B cell (primary cell): ENCODE data around the gene ZNF285.

Experiments used
- CTCF ChIP-seq: fragments of 200-600 bp; IDR thresholded peaks from one replicate; pipeline ENCODE4 v1.8.0; 2022; ENCODE audit warnings: antibody characterized with exemption, mild to moderate bottlenecking
- EZH2 ChIP-seq: IDR thresholded peaks from 2 replicates; pipeline ENCODE4 v1.6.1; 2012; ENCODE audit warnings: borderline replicate concordance, low read depth, mild to moderate bottlenecking, moderate library complexity, low read length; ENCODE audit not compliant: insufficient read depth, poor library complexity, severe bottlenecking

GRCh38 chr19:44401139-44402115 lies at the start of gene ZNF285:
- TF ChIP-seq CTCF: no peak
- no peak for TF ChIP-seq EZH2
